ENCODE data around the gene LHX6. TPM values are rescaled to one million over a fixed set of nuclear protein-coding genes. Genes with fewer than 3 reads are reported as not detected.

The LHX6 gene
- total and polyA plus RNA-seq, 7 experiments from 2014 or later, result not detected

DNA sequence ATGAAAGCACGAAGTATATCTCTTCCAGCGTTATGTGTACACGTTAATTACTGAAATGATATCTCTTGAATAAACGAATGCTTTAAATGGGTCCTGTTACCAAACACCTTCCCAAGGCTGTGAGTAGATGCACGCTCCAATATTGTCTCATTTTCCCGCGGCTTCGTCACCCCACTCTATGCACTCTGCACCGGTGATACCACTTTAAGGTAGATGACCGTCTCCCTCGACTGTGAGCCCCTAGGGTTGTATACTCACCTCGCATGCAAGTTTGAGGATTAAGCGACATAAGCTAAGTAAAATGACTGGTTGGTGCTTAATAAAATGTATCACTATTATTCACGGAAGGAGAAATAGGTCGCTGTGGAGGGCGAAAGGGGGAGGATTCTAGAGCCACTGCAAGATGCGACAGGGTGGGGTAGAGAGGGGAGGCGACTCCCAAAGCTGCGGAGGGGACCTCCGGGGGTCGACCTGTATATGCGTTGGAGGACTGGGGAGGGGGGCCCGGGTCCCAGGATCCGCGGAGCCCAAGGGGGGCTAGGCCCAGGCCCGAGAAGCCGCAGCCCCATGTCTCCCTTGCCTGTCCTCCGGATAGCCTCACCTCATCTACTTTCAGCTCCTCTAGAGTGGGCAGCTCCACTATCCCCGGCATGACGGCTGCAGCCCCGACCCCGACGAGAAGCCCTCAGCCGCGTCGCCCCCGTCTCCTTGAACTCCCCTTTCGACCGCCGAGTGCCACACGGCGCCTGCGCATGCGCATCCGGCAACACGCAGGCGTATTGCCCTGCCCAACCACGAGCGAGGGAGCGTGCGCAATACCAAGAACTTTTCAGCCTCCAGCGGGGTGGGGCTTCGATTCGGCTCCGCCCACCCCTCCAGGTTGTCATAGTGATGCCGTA lies 69.5 kb downstream of the LHX6 start, which contains the start of the genes MORN5 and NDUFA8:
Gene MORN5, plus strand, starts transcription at position 883 of the 899 bp plus-strand sequence. CDS start 65 bp downstream, outside the sequence.
Gene NDUFA8, minus strand, starts transcription at position 754 of the 899 bp plus-strand sequence. Its CDS starts 102 bp downstream, at position 652.
- ATAC-seq (peak; percentile 98), DNase-seq (peak; percentile 94 to 97 (median 96))
- Histone ChIP-seq H3K27me3 (ENCODE audit: control insufficient read depth in 2 of 2, insufficient read depth in 2 of 2, low read length in 2 of 2) (no peaks in the 10 kb centered on the region), H3K4me3 (ENCODE audit: low read length) (peak within 1 kb of the TSS; percentile 74), H3K36me3 (ENCODE audit: control insufficient read depth in 2 of 3, insufficient read depth in 3 of 3, low read length in 3 of 3) (peaks cover 0 to 5% (median 0%) of the 10 kb centered on the region in 3 experiments), H3K4me1 (ENCODE audit: control insufficient read depth in 2 of 2, insufficient read depth in 2 of 2, low read length in 2 of 2) (peaks cover 7% of the 10 kb centered on the region in 2 donors), H3K9me3 (ENCODE audit: control insufficient read depth in 2 of 3, low read length in 3 of 3) (no peaks in the 10 kb centered on the region), H3K27ac (ENCODE audit: low read depth, low read length) (peak within 1 kb of the TSS; percentile 88)
- peaks cover 8 to 25% (median 20%) of the 10 kb centered on the region in 5 donors for H3K27me3 Mint-ChIP-seq
- peaks cover 23 to 51% (median 47%) of the 10 kb centered on the region in 7 donors for H3K4me1 Mint-ChIP-seq
- peak within 1 kb of the TSS; percentile 90 to 99 (median 96) for H3K27ac Mint-ChIP-seq
- peak within 1 kb of the TSS; percentile 94 to 100 (median 99) for H3K4me3 Mint-ChIP-seq
- H3K9me3 Mint-ChIP-seq, result peaks cover 0 to 17% (median 6%) of the 10 kb centered on the region in 11 donors
- H3K36me3 Mint-ChIP-seq, result peaks cover 0 to 9% (median 5%) of the 10 kb centered on the region in 5 donors
- ChIA-PET POLR2A (interaction anchor here (0.7 to 1.4 kb wide), 3 partner anchors 11 to 105 kb away, joined by 3 to 5 read pairs (median 3); partner anchors contain the start of genes MRRF and RBM18), CTCF (interaction anchor here (1.3 to 2.8 kb wide), 2 partner anchors 14 to 60 kb away, joined by 5 to 7 read pairs; no protein-coding TSS in a partner anchor)
- intact Hi-C loops (cut with micrococcal nuclease), result loop anchor here (1.0 to 5.0 kb wide), 7 partner anchors 56 to 748 kb away; partner anchors contain the start of genes TTLL11 (in 2 of the 2), MRRF (in 1 of the 2), PDCL (in 1 of the 2) and RBM18 (in 1 of the 2)

GRCh38 chr9:122158202-122158601 lies 70.6 kb downstream of the LHX6 start:
- Histone ChIP-seq H3K9me3 (ENCODE audit: control insufficient read depth in 2 of 3, low read length in 3 of 3) (no peaks in the 10 kb centered on the region), H3K27ac (ENCODE audit: low read depth, low read length) (no peak overlapping the region), H3K27me3 (ENCODE audit: control insufficient read depth in 2 of 2, insufficient read depth in 2 of 2, low read length in 2 of 2) (no peaks in the 10 kb centered on the region), H3K36me3 (ENCODE audit: control insufficient read depth in 2 of 3, insufficient read depth in 3 of 3, low read length in 3 of 3) (peaks cover 0 to 5% (median 0%) of the 10 kb centered on the region in 3 experiments), H3K4me3 (ENCODE audit: low read length) (no peak overlapping the region), H3K4me1 (ENCODE audit: control insufficient read depth in 2 of 2, insufficient read depth in 2 of 2, low read length in 2 of 2) (peaks cover 7% of the 10 kb centered on the region in 2 donors)
- Mint-ChIP-seq H3K9me3 (peaks cover 0 to 17% (median 6%) of the 10 kb centered on the region in 11 donors), H3K4me1 (peaks cover 24 to 60% (median 56%) of the 10 kb centered on the region in 7 donors), H3K36me3 (peaks cover 0 to 9% (median 5%) of the 10 kb centered on the region in 5 donors), H3K27ac (peak overlapping the region in 4 of 9 donors; percentile 16 to 68 (median 40)), H3K4me3 (peak overlapping the region; percentile 14 to 99 (median 56)), H3K27me3 (peaks cover 5 to 22% (median 9%) of the 10 kb centered on the region in 5 donors)
- CTCF ChIA-PET, result interaction anchor here (0.6 to 2.8 kb wide), 2 partner anchors 59 to 703 kb away, joined by 4 to 7 read pairs; no protein-coding TSS in a partner anchor
- intact Hi-C loops (cut with micrococcal nuclease), result loop anchor here (2.0 to 5.0 kb wide), 4 partner anchors 57 to 749 kb away; partner anchors contain the start of genes PDCL (in 1 of the 2), RC3H2 (in 1 of the 2) and TTLL11 (in 1 of the 2)
- POLR2A ChIA-PET, result no interaction called here
- DNase-seq (peak in 3 of 9 donors; percentile 8 to 27 (median 16)), ATAC-seq (no peak)

GRCh38 chr9:122155796-122156195 lies 73.0 kb downstream of the LHX6 start:
- CTCF ChIA-PET, result no interaction called here
- H3K9me3 ChIP-seq (ENCODE audit: control insufficient read depth in 2 of 3, low read length in 3 of 3), result no peaks in the 10 kb centered on the region
- Mint-ChIP-seq H3K9me3 (peaks cover 0 to 5% (median 0%) of the 10 kb centered on the region in 11 donors), H3K36me3 (peaks cover 4 to 8% (median 5%) of the 10 kb centered on the region in 5 donors), H3K27me3 (peaks cover 0 to 7% (median 0%) of the 10 kb centered on the region in 5 donors), H3K4me1 (peaks cover 24 to 66% (median 58%) of the 10 kb centered on the region in 7 donors), H3K27ac (peak overlapping the region in 1 of 9 donors; percentile 13), H3K4me3 (peak overlapping the region in 1 of 10 donors; percentile 20)
- no peaks in the 10 kb centered on the region for H3K27me3 ChIP-seq (ENCODE audit: control insufficient read depth in 2 of 2, insufficient read depth in 2 of 2, low read length in 2 of 2)
- no peak for ATAC-seq
- intact Hi-C loops (cut with micrococcal nuclease), result loop anchor here in 1 of 2 donors (5.0 kb wide), 2 partner anchors 672 to 752 kb away; partner anchors contain the start of genes PDCL and RC3H2
- H3K27ac ChIP-seq (ENCODE audit: low read depth, low read length), result no peak overlapping the region
- no peak for DNase-seq
- no peak overlapping the region for H3K4me3 ChIP-seq (ENCODE audit: low read length)
- H3K36me3 ChIP-seq (ENCODE audit: control insufficient read depth in 2 of 3, insufficient read depth in 3 of 3, low read length in 3 of 3), result peaks cover 0 to 18% (median 0%) of the 10 kb centered on the region in 3 experiments
- POLR2A ChIA-PET, result no interaction called here
- peaks cover 7% of the 10 kb centered on the region in 2 donors for H3K4me1 ChIP-seq (ENCODE audit: control insufficient read depth in 2 of 2, insufficient read depth in 2 of 2, low read length in 2 of 2)

Other genes with a start within 250 kb of the LHX6 start
- 1 to 10 TPM; 3.0 to 6.2 (median 4.4) TPM for gene TTLL11, start 135.6 kb downstream of the LHX6 start, total RNA-seq
- gene TTLL11, start 135.6 kb downstream of the LHX6 start, polyA plus RNA-seq, result 1 to 10 TPM; 4.4 to 8.6 TPM
- gene NDUFA8, start 69.2 kb downstream of the LHX6 start, total RNA-seq, result 10 to 100 TPM in 4 of 5 experiments, 1 to 10 TPM in 1; 6.7 to 35.0 (median 15.6) TPM
- 10 to 100 TPM; 82.1 to 93.6 TPM for gene NDUFA8, start 69.2 kb downstream of the LHX6 start, polyA plus RNA-seq
- gene MORN5, start 69.0 kb downstream of the LHX6 start, total RNA-seq, result not detected
- gene MORN5, start 69.0 kb downstream of the LHX6 start, polyA plus RNA-seq, result not detected
- 10 to 100 TPM; 14.2 to 22.9 (median 15.8) TPM for gene RBM18, start 35.9 kb upstream of the LHX6 start, total RNA-seq
- gene RBM18, start 35.9 kb upstream of the LHX6 start, polyA plus RNA-seq, result 10 to 100 TPM; 18.2 to 26.3 TPM
- 10 to 100 TPM; 28.1 to 35.8 (median 33.3) TPM for gene MRRF, start 35.9 kb upstream of the LHX6 start, total RNA-seq
- 10 to 100 TPM; 18.6 to 24.3 TPM for gene MRRF, start 35.9 kb upstream of the LHX6 start, polyA plus RNA-seq
- 1 to 10 TPM in 2 of 5 experiments, under 1 TPM in 3; 0.41 to 7.0 (median 0.67) TPM for gene PTGS1, start 142.1 kb upstream of the LHX6 start, total RNA-seq
- under 1 TPM in 1 of 2 donors, not detected in 1; 0.44 TPM for gene PTGS1, start 142.1 kb upstream of the LHX6 start, polyA plus RNA-seq
- gene OR1J1, start 249.0 kb upstream of the LHX6 start, total RNA-seq, result not detected
- not detected for gene OR1J1, start 249.0 kb upstream of the LHX6 start, polyA plus RNA-seq

Measured in naive thymus-derived CD4-positive, alpha-beta T cell (primary cell).